HCEC 1CT (cell line): ENCODE data around the gene LCN15.

Experiments
- DNase-seq: peaks from one replicate; pipeline ENCODE4 v3.0.0-alpha.2; 2017

LCN15 gene

GRCh38 chr9:136719195-136719880 lies 45.0 kb downstream of the LCN15 start:
- no peak for DNase-seq

GRCh38 chr9:136718345-136719194 lies 45.7 kb downstream of the LCN15 start:
- DNase-seq, result no peak

GRCh38 chr9:136717399-136717798 lies 46.9 kb downstream of the LCN15 start:
- DNase-seq, result no peak

GRCh38 chr9:136714893-136715274 lies 49.4 kb downstream of the LCN15 start:
- DNase-seq, result no peak

GRCh38 chr9:136714096-136714892 lies 50.0 kb downstream of the LCN15 start:
- no peak for DNase-seq

- no peak for DNase-seq
Observed at GRCh38 chr9:136713550-136713949, 50.8 kb downstream of the LCN15 start.

- no peak for DNase-seq
Observed at GRCh38 chr9:136712690-136713544, 51.4 kb downstream of the LCN15 start.

- DNase-seq, result no peak
Observed at GRCh38 chr9:136711751-136712689, 52.3 kb downstream of the LCN15 start, which contains the start of gene DIPK1B. Gene DIPK1B (plus strand): TSS chr9:136712572. CDS start chr9:136712666, 94 bp downstream.

- peak; percentile 50 for DNase-seq
Observed at GRCh38 chr9:136711219-136711648, 53.1 kb downstream of the LCN15 start.

- no peak for DNase-seq
Observed at GRCh38 chr9:136710543-136710942, 53.8 kb downstream of the LCN15 start.
